Measurements from ENCODE around the gene RAB38.

- TF ChIP-seq, protein P1, sequence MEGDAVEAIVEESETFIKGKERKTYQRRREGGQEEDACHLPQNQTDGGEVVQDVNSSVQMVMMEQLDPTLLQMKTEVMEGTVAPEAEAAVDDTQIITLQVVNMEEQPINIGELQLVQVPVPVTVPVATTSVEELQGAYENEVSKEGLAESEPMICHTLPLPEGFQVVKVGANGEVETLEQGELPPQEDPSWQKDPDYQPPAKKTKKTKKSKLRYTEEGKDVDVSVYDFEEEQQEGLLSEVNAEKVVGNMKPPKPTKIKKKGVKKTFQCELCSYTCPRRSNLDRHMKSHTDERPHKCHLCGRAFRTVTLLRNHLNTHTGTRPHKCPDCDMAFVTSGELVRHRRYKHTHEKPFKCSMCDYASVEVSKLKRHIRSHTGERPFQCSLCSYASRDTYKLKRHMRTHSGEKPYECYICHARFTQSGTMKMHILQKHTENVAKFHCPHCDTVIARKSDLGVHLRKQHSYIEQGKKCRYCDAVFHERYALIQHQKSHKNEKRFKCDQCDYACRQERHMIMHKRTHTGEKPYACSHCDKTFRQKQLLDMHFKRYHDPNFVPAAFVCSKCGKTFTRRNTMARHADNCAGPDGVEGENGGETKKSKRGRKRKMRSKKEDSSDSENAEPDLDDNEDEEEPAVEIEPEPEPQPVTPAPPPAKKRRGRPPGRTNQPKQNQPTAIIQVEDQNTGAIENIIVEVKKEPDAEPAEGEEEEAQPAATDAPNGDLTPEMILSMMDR (IDR thresholded peaks at IDR 0.05) = no peak
- no peak for TF ChIP-seq POLR2A (IDR thresholded peaks at IDR 0.05)
Observed at GRCh38 chr11:88193278-88193677, 18.0 kb upstream of the RAB38 start.

All from uterus (tissue), 2 donors.